WTC11 (cell line): ENCODE measurements around the gene TTC39A. TPM values are rescaled to one million over a fixed set of nuclear protein-coding genes. Genes with fewer than 3 reads are reported as not detected.

Source experiments
- ATAC-seq: fragments of 200-7000 bp; cut with Tn5 transposase; 2 replicates; pipeline ENCODE4 v1.10.0; 2021; ENCODE audit warnings: mild to moderate bottlenecking, moderate library complexity
- CTCF ChIA-PET: fragments of 300-600 bp; sonication (Branson Sonifier 250); formaldehyde crosslinking; loops from one replicate; lab custom pipeline; 2021; ENCODE audit warnings: antibody characterized with exemption; lab: Charles Lee
- POLR2A ChIA-PET: fragments of 350-600 bp; sonication (Branson Sonifier 250); formaldehyde crosslinking; loops from one replicate; lab custom pipeline; 2021; ENCODE audit warnings: antibody characterized with exemption; lab: Charles Lee
- DNase-seq: peaks from one replicate; pipeline ENCODE4 v3.0.0; 2021; ENCODE audit warnings: low spot score
- H3K27ac Mint-ChIP-seq: 2 replicates; pipeline ENCODE4 v1.8.0; 2021; ENCODE audit warnings: mixed read lengths
- H3K27me3 Mint-ChIP-seq: 2 replicates; pipeline ENCODE4 v1.8.0; 2021; ENCODE audit warnings: low read depth, mild to moderate bottlenecking, moderate library complexity, mixed read lengths
- H3K36me3 Mint-ChIP-seq: 2 replicates; pipeline ENCODE4 v1.8.0; 2021; ENCODE audit warnings: mixed read lengths
- H3K4me1 Mint-ChIP-seq: 2 replicates; pipeline ENCODE4 v1.8.0; 2022; ENCODE audit warnings: mixed read lengths
- H3K4me3 Mint-ChIP-seq: 2 replicates; pipeline ENCODE4 v1.8.0; 2021; ENCODE audit warnings: mild to moderate bottlenecking, moderate library complexity, mixed read lengths
- H3K9me3 Mint-ChIP-seq: 2 replicates; pipeline ENCODE4 v1.8.0; 2021; ENCODE audit warnings: mixed read lengths
- ATF1 ChIP-seq: sonication (generic); formaldehyde crosslinking; IDR thresholded peaks from 2 replicates; pipeline ENCODE4 v1.8.1; 2023; ENCODE audit warnings: mild to moderate bottlenecking, moderate library complexity, missing genetic modification reagents
- ATF2 ChIP-seq: sonication (generic); formaldehyde crosslinking; IDR thresholded peaks from 2 replicates; pipeline ENCODE4 v1.8.1; 2022; ENCODE audit warnings: low read depth, missing genetic modification reagents, borderline replicate concordance
- CDX4 ChIP-seq: fragments of 250-450 bp; sonication (Bioruptor Pico); IDR thresholded peaks from 2 replicates; pipeline ENCODE4 v1.9.0; 2021; ENCODE audit warnings: moderate library complexity, mild to moderate bottlenecking, inconsistent platforms, borderline replicate concordance
- CREB1 ChIP-seq: sonication (generic); formaldehyde crosslinking; IDR thresholded peaks from 2 replicates; pipeline ENCODE4 v1.8.0; 2023; ENCODE audit warnings: mild to moderate bottlenecking, missing genetic modification reagents
- CREM ChIP-seq: sonication (generic); formaldehyde crosslinking; IDR thresholded peaks from 2 replicates; pipeline ENCODE4 v1.8.1; 2022; ENCODE audit warnings: mild to moderate bottlenecking, missing genetic modification reagents, moderate library complexity
- E2F4 ChIP-seq: sonication (generic); formaldehyde crosslinking; IDR thresholded peaks from 2 replicates; pipeline ENCODE4 v1.8.1; 2022; ENCODE audit warnings: low read depth, mild to moderate bottlenecking, moderate library complexity, missing genetic modification reagents, borderline replicate concordance
- E2F5 ChIP-seq: sonication (generic); formaldehyde crosslinking; IDR thresholded peaks from 2 replicates; pipeline ENCODE4 v1.8.1; 2022; ENCODE audit warnings: mild to moderate bottlenecking, moderate library complexity, missing genetic modification reagents
- ETV6 ChIP-seq: sonication (generic); formaldehyde crosslinking; IDR thresholded peaks from 2 replicates; pipeline ENCODE4 v1.8.1; 2022; ENCODE audit warnings: mild to moderate bottlenecking, missing genetic modification reagents
- FOXJ3 ChIP-seq: sonication (generic); formaldehyde crosslinking; IDR thresholded peaks from 2 replicates; pipeline ENCODE4 v1.9.0; 2021; ENCODE audit warnings: missing genetic modification reagents, mild to moderate bottlenecking, borderline replicate concordance
- GRHL2 ChIP-seq: fragments of 250-450 bp; sonication (Bioruptor Pico); IDR thresholded peaks from 2 replicates; pipeline ENCODE4 v1.8.0; 2022; ENCODE audit warnings: mild to moderate bottlenecking, moderate library complexity; ENCODE audit not compliant: insufficient replicate concordance, severe bottlenecking
- MYBL2 ChIP-seq: sonication (generic); formaldehyde crosslinking; IDR thresholded peaks from 2 replicates; pipeline ENCODE4 v1.8.1; 2023; ENCODE audit warnings: mild to moderate bottlenecking, moderate library complexity, missing genetic modification reagents
- NFE2L1 ChIP-seq: sonication (generic); formaldehyde crosslinking; IDR thresholded peaks from 2 replicates; pipeline ENCODE4 v1.8.1; 2023; ENCODE audit warnings: missing genetic modification reagents
- SP1 ChIP-seq: sonication (generic); formaldehyde crosslinking; conservative IDR thresholded peaks from 2 replicates; pipeline ENCODE4 v1.8.1; 2022; ENCODE audit warnings: missing genetic modification reagents
- STAT6 ChIP-seq: sonication (generic); formaldehyde crosslinking; conservative IDR thresholded peaks from 2 replicates; pipeline ENCODE4 v1.8.1; 2023; ENCODE audit warnings: mild to moderate bottlenecking, low read depth, missing genetic modification reagents, moderate library complexity
- TCF7 ChIP-seq: sonication (generic); formaldehyde crosslinking; IDR thresholded peaks from 2 replicates; pipeline ENCODE4 v1.8.0; 2022; ENCODE audit warnings: mild to moderate bottlenecking, low read depth, missing genetic modification reagents, moderate library complexity
- TEAD1 ChIP-seq: sonication (generic); formaldehyde crosslinking; IDR thresholded peaks from 2 replicates; pipeline ENCODE4 v1.8.0; 2022; ENCODE audit warnings: mild to moderate bottlenecking, missing genetic modification reagents
- ZNF138 ChIP-seq: sonication (generic); formaldehyde crosslinking; conservative IDR thresholded peaks from 2 replicates; pipeline ENCODE4 v1.8.1; 2022; ENCODE audit warnings: mild to moderate bottlenecking, moderate library complexity, missing genetic modification reagents
- ZNF232 ChIP-seq: sonication (generic); formaldehyde crosslinking; IDR thresholded peaks from 2 replicates; pipeline ENCODE4 v1.8.0; 2022; ENCODE audit warnings: mild to moderate bottlenecking, missing genetic modification reagents
- ZNF281 ChIP-seq: sonication (generic); formaldehyde crosslinking; IDR thresholded peaks from 2 replicates; pipeline ENCODE4 v1.8.0; 2023; ENCODE audit warnings: mild to moderate bottlenecking, missing genetic modification reagents
- ZNF396 ChIP-seq: fragments of 250-450 bp; sonication (Bioruptor Pico); IDR thresholded peaks from 2 replicates; pipeline ENCODE4 v1.8.0; 2021; ENCODE audit warnings: mild to moderate bottlenecking, moderate library complexity, borderline replicate concordance
- ZNF416 ChIP-seq: fragments of 250-450 bp; sonication (Bioruptor Pico); IDR thresholded peaks from 2 replicates; pipeline ENCODE4 v1.9.0; 2021; ENCODE audit warnings: mild to moderate bottlenecking, inconsistent platforms
- ZNF425 ChIP-seq: fragments of 250-450 bp; sonication (Bioruptor Pico); conservative IDR thresholded peaks from 2 replicates; pipeline ENCODE4 v1.9.0; 2021; ENCODE audit warnings: mild to moderate bottlenecking
- ZNF671 ChIP-seq: fragments of 250-450 bp; sonication (Bioruptor Pico); IDR thresholded peaks from 2 replicates; pipeline ENCODE4 v1.8.0; 2021; ENCODE audit warnings: mild to moderate bottlenecking
- total RNA-seq: library from RNA; stranded (reverse); gene quantifications from 3 replicates; pipeline ENCODE4 v1.2.3, GENCODE V29; 2021

Gene TTC39A
- total RNA-seq, 1 experiment from 2014 or later = 3.4 TPM

- no peak for TF ChIP-seq STAT6 (CRISPR knock-in tag)
- no peak for TF ChIP-seq SP1
- TF ChIP-seq CREM (CRISPR knock-in tag) = no peak
- TF ChIP-seq FOXJ3 (CRISPR knock-in tag) = no peak
- TF ChIP-seq ATF1 (CRISPR knock-in tag) = no peak
- TF ChIP-seq E2F5 (CRISPR knock-in tag) = no peak
- TF ChIP-seq ZNF416 = no peak
- no peak for TF ChIP-seq E2F4 (CRISPR knock-in tag)
Measured at GRCh38 chr1:51365774-51366173, 35.4 kb upstream of the TTC39A start (continued).

- peaks cover 4% of the 10 kb centered on the region for H3K36me3 Mint-ChIP-seq
- ChIA-PET POLR2A (no interaction called here), CTCF (no interaction called here)
- no peak overlapping the region for H3K27ac Mint-ChIP-seq
- H3K27me3 Mint-ChIP-seq = no peaks in the 10 kb centered on the region
- no peaks in the 10 kb centered on the region for H3K9me3 Mint-ChIP-seq
- no peaks in the 10 kb centered on the region for H3K4me1 Mint-ChIP-seq
- no peak for ATAC-seq
- H3K4me3 Mint-ChIP-seq = no peak overlapping the region
- DNase-seq = no peak
- TF ChIP-seq ZNF138 (CRISPR knock-in tag) (no peak), GRHL2 (CRISPR knock-in tag) (no peak), ZNF425 (CRISPR knock-in tag) (no peak), ZNF232 (CRISPR knock-in tag) (no peak), TCF7 (CRISPR knock-in tag) (no peak), MYBL2 (CRISPR knock-in tag) (no peak), CDX4 (CRISPR knock-in tag) (no peak), ZNF281 (CRISPR knock-in tag) (no peak), TEAD1 (CRISPR knock-in tag) (no peak), ZNF396 (CRISPR knock-in tag) (no peak), ETV6 (CRISPR knock-in tag) (no peak), CREB1 (CRISPR knock-in tag) (no peak), STAT6 (CRISPR knock-in tag) (no peak), ZNF671 (CRISPR knock-in tag) (no peak), ATF2 (no peak), NFE2L1 (no peak)
Measured at GRCh38 chr1:51359879-51360278, 29.5 kb upstream of the TTC39A start.
